ENCODE measurements around the gene MPDZ.

Gene MPDZ

DNA sequence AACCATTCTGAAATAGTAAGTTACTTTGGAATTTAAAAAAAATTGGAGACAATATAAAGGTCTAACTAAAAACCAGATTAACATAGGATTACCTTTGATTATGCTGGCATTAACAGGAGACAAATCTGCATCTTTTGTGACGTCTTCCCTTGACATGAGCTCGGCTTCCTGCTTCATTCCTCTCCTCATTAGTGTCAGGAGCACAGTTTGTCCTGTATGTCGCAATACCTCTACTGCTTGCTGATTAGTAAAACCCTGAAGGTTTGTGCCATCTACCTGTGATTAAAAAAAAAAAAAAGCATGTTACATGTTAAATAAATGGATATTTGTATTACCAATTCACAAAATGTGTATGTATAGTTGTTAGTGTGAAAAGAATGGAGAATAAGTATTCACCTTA is 73.7 kb downstream of the MPDZ start:
- DNase-seq (ENCODE audit: low read depth): peak; percentile 5
- H3K4me3 ChIP-seq (ENCODE audit: control insufficient read depth, low read depth, low read length): no peak overlapping the region
- TF ChIP-seq, protein P1, sequence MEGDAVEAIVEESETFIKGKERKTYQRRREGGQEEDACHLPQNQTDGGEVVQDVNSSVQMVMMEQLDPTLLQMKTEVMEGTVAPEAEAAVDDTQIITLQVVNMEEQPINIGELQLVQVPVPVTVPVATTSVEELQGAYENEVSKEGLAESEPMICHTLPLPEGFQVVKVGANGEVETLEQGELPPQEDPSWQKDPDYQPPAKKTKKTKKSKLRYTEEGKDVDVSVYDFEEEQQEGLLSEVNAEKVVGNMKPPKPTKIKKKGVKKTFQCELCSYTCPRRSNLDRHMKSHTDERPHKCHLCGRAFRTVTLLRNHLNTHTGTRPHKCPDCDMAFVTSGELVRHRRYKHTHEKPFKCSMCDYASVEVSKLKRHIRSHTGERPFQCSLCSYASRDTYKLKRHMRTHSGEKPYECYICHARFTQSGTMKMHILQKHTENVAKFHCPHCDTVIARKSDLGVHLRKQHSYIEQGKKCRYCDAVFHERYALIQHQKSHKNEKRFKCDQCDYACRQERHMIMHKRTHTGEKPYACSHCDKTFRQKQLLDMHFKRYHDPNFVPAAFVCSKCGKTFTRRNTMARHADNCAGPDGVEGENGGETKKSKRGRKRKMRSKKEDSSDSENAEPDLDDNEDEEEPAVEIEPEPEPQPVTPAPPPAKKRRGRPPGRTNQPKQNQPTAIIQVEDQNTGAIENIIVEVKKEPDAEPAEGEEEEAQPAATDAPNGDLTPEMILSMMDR (conservative IDR thresholded peaks at IDR 0.05; ENCODE audit: control insufficient read depth, insufficient read depth, low read depth, low read length): no peak

- DNase-seq (ENCODE audit: low read depth): no peak
- no peak overlapping the region for H3K4me3 ChIP-seq (ENCODE audit: control insufficient read depth, low read depth, low read length)
- TF ChIP-seq, protein P1 (conservative IDR thresholded peaks at IDR 0.05; ENCODE audit: control insufficient read depth, insufficient read depth, low read depth, low read length): no peak
These were observed 89.5 kb downstream of the MPDZ start for GRCh38 chr9:13190040-13190439.

GRCh38 chr9:13189362-13189761 is 90.1 kb downstream of the MPDZ start:
- TF ChIP-seq, protein P1 (conservative IDR thresholded peaks at IDR 0.05; ENCODE audit: control insufficient read depth, insufficient read depth, low read depth, low read length): no peak
- no peak for DNase-seq (ENCODE audit: low read depth)
- H3K4me3 ChIP-seq (ENCODE audit: control insufficient read depth, low read depth, low read length): no peak overlapping the region

- no peak overlapping the region for H3K4me3 ChIP-seq (ENCODE audit: control insufficient read depth, low read depth, low read length)
These were observed 92.7 kb downstream of the MPDZ start for GRCh38 chr9:13186774-13187173.

DNA sequence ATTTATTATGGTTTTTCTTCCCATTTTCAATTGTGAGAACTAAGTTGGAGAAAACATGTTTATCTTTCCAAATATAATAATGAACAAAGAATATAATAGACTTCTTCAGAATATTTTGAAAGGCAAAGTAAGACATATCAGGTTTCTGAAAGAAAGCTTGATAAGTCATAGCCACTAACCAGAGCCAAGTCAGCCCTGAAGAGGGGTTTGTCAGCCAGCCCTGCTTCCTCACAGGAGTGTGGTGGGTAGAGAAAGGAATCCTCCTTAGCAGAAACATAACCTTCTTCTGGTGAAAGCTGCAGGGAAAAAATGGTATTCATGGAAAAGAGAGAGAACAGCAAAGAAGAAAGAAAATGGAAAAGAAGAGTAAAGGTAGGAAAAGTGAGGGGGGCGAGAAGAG is 93.4 kb downstream of the MPDZ start:
- TF ChIP-seq, protein P1 (conservative IDR thresholded peaks at IDR 0.05; ENCODE audit: control insufficient read depth, insufficient read depth, low read depth, low read length): no peak
- no peak overlapping the region for H3K4me3 ChIP-seq (ENCODE audit: control insufficient read depth, low read depth, low read length)
- DNase-seq (ENCODE audit: low read depth): no peak

More at GRCh38 chr9:13186774-13187173, 92.7 kb downstream of the MPDZ start:
- DNase-seq (ENCODE audit: low read depth): no peak
- TF ChIP-seq, protein P1 (conservative IDR thresholded peaks at IDR 0.05; ENCODE audit: control insufficient read depth, insufficient read depth, low read depth, low read length): no peak

DNA sequence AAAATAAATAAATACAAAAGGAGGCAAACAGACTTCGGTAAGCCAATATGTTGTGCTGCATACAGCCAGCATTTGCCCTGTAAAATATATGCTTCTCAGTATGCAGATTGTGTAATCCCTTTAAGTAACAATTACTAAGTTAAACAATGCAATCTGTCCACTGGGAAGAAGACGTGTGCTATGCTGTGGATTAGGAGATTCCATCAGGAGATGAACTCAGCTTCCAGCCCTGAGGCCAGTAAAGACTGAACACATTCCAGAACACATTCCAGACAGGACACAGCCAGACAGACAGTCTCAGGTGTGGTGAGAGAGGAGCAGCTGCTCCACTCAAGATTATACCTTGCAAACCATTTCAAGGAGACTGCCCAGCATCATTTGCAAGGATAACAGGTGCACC is 97.8 kb downstream of the MPDZ start:
- no peak for DNase-seq (ENCODE audit: low read depth)
- TF ChIP-seq, protein P1 (conservative IDR thresholded peaks at IDR 0.05; ENCODE audit: control insufficient read depth, insufficient read depth, low read depth, low read length): no peak
- H3K4me3 ChIP-seq (ENCODE audit: control insufficient read depth, low read depth, low read length): no peak overlapping the region

- H3K4me3 ChIP-seq (ENCODE audit: control insufficient read depth, low read depth, low read length): no peak overlapping the region
- no peak for DNase-seq (ENCODE audit: low read depth)
- TF ChIP-seq, protein P1 (conservative IDR thresholded peaks at IDR 0.05; ENCODE audit: control insufficient read depth, insufficient read depth, low read depth, low read length): no peak
These were observed 100.2 kb downstream of the MPDZ start for GRCh38 chr9:13179257-13179656.
